T1000 (cell line): ENCODE results near the gene PPFIA1.
"Not testable (repeated sequence)": the region's sequence is repeated elsewhere in the genome, so short reads cannot be mapped to it uniquely, and the experiment has no call there.

Experiments
- DNase-seq: peaks from one replicate; lab custom pipeline; 2025; ENCODE audit warnings: mixed read lengths; lab: John Stamatoyannopoulos, UW

PPFIA1 gene

DNA sequence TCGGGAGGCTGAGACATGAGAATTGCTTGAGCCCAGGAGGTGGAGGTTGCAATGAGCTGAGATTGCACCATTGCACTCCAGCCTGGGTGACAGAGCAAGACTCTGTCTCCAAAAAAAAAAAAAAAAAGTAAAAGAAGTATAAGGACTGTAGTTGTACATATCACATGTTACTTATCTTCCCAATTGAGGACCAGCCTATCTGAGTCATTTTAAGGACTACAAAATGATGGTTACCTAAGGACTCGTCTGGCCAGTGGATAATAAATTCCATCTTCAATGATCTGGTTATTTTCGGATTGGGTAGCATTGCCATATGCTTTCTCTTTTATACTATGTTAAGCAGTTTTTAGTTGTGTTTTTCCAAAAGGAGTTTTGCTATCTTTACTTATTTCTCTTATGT lies 55.3 kb downstream of the PPFIA1 start:
- DNase-seq, result no peak

DNA sequence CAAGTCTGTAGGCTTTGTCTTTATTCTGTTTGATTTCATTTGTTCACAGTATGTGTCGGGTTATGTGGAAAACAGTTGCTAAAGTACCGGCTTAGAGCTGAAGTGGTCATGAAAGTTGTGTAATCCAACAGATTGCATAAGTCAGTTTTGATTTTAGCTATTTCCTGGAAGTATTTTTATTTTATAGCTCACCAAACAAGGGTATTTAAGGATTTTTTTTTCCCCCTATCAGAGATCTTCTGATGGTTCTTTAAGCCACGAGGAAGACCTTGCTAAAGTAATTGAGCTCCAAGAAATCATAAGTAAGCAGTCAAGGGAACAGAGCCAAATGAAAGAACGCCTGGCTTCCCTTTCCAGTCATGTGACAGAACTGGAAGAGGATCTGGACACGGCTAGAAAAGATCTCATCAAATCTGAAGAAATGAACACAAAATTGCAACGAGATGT lies 55.9 kb downstream of the PPFIA1 start:
- no peak for DNase-seq

DNA sequence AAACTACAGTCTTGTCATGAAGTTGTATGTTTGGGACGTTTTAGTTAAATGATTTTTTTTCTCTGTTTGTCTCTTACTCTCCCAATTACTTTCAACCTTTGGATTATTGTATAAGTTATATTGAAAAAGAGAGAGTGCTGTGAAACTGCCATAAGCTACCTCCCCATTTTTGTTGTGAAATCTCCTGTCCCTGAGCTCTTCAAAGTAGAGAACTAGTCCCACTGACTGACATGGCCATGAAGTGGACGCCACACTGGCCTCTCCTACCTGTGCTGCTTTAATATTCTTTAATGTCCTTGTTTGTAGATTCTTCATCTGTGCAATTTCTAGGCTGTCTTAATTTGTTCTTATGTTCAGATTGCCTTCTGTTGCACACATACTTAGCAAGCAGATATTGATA lies 56.3 kb downstream of the PPFIA1 start:
- no peak for DNase-seq

- DNase-seq, result no peak
Measured at GRCh38 chr11:70327717-70328116, 57.2 kb downstream of the PPFIA1 start.

DNA sequence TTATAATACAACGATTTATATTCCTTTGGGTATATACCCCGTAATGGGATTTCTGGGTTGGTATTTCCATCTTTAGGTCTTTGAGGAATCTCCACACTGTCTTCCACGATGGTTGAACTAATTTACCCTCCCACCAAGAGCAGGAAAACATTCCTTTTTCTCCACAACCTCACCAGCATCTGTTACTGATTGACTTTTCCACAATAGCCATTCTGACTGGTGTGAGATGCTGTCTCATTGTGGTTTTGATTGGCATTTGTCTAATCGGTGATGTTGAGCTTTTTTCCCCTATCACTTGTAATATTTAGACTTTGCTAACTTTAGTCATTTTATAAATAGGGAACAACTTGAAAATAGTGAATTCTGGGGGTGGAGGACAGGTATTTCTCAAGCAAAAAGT lies 58.1 kb downstream of the PPFIA1 start:
- DNase-seq, result no peak

- not testable (repeated sequence) for DNase-seq
Measured at GRCh38 chr11:70331320-70331843, 60.9 kb downstream of the PPFIA1 start.

- no peak for DNase-seq
Measured at GRCh38 chr11:70331901-70332300, 61.4 kb downstream of the PPFIA1 start.

DNA sequence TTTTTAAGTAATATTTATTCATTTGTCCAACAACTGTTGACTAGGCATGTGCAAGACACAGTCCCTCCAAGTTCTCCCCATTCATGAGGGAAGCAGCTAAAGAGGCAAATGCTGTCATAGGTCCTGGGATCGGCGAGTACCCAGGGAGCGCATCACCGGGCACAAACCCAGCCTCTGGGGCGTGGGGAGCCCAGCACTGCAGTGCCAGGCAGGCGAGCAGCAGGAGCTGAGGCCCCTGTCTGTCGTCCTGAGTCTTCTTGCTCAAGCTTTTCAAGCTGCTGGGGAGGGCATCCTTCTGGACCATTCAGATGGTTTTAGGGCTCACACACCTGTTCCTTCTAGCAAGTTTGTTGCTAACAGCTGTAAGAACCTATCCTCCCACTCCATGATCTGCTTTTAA lies 62.1 kb downstream of the PPFIA1 start:
- no peak for DNase-seq

- DNase-seq, result no peak
Measured at GRCh38 chr11:70333261-70333660, 62.8 kb downstream of the PPFIA1 start.

- no peak for DNase-seq
Measured at GRCh38 chr11:70334351-70334995, 64.0 kb downstream of the PPFIA1 start.

GRCh38 chr11:70335511-70335910 lies 65.0 kb downstream of the PPFIA1 start:
- DNase-seq, result no peak

DNA sequence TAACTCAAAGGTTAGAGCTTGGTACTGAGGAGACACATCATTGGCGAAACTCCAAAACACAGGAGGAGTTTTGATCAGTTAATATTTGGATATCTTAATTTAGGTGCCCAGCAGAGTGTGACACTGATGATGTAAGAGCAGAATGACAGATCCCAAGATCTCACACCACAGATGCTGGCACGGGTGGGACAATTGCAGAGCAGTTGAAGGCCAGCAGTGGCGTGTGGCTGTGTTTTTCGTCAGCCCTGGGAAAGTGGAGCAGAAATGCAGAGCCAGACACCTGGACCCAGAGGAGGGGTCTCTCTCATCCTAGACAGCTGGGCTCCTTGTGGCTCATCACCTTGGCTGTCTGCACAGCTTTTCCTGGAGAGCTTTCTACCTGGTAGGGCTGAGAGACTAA lies 68.1 kb downstream of the PPFIA1 start:
- no peak for DNase-seq

DNA sequence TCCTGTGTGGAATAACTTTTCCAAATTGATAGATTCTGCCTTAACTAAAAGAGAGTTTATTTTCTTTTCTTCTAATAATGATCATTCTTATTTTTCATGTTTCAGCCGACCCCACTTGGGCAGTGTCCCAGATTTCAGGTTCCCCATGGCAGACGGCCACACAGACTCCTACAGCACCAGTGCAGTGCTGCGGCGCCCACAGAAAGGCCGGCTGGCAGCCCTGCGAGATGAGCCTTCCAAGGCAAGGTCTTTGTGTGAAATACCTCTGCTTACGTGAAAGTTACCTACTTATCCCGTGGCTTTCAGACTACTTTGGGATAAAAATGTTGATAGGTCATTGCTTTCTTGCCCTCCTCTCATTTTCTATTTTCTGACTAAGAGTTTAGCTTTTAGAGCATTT lies 68.6 kb downstream of the PPFIA1 start:
- no peak for DNase-seq

- DNase-seq, result no peak
Measured at GRCh38 chr11:70341881-70342429, 71.5 kb downstream of the PPFIA1 start.

DNA sequence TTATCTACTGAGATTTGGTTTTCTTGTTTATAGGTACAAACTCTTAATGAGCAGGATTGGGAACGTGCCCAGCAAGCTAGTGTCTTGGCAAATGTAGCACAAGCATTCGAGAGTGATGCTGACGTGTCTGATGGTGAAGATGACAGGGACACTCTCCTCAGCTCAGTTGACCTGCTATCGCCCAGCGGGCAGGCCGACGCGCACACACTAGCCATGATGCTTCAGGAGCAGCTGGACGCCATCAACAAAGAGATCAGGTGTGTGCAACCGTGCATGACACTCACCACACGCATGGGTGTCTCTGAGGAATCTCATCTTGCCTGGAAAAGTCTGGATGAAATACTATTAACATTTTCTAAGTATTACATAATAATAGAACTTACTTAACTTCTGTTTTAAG lies 73.1 kb downstream of the PPFIA1 start:
- no peak for DNase-seq

DNA sequence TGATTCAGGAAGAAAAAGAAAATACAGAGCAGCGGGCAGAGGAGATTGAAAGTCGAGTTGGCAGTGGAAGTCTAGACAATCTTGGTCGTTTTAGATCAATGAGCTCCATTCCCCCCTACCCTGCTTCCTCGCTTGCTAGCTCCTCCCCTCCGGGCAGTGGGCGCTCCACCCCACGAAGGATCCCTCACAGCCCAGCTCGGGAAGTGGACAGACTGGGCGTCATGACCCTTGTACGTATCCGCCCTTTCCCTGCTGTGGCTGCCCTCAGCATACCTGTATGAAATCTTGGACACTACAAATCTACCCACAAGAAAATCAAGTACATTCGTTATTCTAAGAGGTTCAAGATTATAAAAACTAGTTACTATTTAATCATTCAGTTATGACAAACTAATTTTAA lies 77.7 kb downstream of the PPFIA1 start:
- DNase-seq, result no peak

DNA sequence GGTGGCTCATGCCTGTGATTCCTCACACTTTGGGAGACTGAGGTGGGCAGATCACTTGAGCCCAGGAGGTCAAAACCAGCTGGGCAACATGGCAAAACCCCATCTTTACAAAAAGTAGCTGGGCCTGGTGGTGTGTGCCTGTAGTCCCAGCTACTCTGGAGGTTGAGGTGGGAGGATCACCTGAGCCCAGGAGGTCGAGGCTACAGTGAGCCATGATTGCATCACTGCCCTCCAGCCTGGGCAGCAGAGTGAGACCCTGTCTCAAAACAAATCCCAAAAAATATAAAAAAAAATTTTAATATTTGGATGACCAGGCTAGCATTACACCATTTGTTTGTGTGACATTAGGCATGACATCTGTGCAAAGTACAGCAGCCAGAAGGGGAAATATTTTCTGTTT lies 78.1 kb downstream of the PPFIA1 start:
- no peak for DNase-seq

DNA sequence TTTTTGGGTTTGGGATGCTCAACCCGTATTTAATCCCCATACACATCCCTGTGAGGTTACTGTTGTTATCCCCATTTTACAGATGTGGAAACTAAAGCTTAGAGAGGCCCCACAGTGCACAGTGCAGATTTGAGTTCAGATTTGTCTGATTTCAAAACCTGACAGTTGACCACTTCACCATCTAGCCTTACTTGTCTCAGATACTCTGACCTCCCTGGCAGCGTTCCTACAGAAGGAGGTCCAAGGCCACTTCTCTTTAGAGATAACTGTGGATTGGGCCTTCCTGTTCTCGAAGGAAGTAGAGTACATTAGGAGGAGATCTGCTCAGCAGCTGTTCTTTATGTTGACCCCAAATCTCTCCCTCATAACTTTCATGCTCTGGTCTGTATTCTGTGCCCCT lies 81.2 kb downstream of the PPFIA1 start:
- no peak for DNase-seq

GRCh38 chr11:70352100-70352499 lies 81.6 kb downstream of the PPFIA1 start:
- DNase-seq, result no peak

DNA sequence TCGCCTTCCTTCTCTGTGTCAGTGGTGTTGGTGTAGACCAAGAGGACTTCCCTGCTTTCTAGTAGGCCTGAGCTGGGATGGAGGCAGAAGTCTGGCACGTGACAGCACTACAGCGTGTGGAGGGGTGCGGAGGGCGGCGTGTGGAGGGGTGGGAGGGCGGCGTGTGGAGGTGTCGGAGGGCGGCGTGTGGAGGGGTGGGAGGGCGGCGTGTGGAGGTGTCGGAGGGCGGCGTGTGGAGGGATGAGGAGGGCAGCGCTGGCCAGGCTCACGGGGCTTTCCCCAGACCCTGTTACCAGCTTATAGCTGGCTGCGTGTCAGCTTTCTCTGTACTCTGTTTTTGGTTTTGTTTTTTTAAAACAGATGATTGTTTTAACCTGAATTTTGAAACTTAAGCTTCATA lies 82.1 kb downstream of the PPFIA1 start:
- no peak for DNase-seq

DNA sequence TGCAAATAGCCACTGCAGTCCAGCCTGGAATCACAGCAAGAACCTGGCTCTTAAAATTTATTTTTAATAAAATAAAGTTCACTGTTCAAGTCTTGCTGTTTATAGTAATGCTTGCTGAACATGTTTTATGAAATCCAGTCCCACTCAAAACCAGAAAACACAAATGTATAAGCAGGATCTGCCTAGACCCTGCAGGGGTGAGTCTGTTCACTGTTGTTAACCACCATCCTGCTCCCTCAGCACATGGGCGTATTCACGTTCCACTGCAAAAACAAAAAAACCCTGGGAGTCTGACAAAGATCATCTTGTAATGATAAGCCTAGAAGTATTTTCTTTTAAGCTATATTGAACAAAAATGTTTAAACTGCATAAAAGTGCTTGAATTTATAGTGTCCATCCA lies 82.8 kb downstream of the PPFIA1 start:
- no peak for DNase-seq

DNA sequence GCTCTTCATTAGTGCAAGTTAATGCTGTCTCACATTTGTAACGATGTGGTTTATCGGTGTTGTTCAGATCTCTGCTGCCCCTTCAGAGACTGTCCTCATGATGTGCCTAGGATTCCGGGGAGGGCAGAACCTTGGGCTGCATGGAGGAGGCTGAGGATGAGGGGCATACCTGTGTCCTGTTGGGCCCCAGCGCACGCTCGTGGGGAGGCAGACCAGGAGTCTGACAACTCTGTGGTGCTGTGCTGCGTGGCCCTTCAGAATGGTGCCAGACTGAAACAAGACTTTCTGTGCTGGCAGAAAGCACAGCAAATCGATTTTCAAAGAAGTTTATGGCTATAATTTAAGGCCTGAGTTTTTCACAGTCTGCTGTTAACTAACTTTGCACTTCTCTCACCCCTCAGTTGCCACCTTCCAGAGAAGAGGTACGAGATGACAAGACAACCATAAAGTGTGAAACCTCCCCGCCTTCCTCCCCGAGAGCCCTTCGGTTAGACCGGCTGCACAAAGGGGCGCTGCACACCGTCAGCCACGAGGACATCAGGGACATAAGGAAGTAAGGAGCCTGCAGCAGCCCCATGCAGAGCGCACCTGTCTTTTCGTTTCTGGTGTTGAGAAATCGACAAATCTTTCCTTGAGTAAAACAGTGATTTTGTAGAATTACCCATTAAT lies 83.5 kb downstream of the PPFIA1 start:
- DNase-seq, result no peak

DNA sequence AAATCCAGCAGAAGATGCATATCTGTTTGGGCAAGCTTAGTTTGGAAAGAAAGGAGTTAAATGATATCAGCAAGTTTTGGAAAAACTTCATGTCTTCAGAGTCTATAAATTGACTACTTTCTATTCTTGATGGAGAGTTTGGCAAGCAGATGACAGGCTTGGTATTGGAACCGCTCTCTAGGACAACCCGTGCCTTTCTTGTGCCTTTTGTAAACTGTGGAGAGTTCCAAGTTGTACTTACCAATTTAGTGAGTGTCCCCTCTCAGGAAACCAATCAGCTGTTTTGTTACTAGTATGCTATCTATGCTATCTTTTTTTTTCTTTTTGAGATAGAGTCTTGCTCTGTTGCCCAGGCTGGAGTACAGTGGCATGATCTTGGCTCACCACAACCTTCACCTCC lies 84.1 kb downstream of the PPFIA1 start:
- no peak for DNase-seq
